A549 (cell line): ENCODE measurements around the gene BABAM1. TPM values are rescaled to one million over a fixed set of nuclear protein-coding genes. Genes with fewer than 3 reads are reported as not detected.

ENCODE experiments used
- ATAC-seq, 2 experiments: fragments of 200-7000 bp in 1 of 2; fragments of >200 bp in 1 of 2; cut with Nextera tagmentation in 1 of 2; cut with Tn5 transposase in 1 of 2; 3 replicates each; pipeline versions ENCODE4 v1.8.0 to v1.9.1; 2018 to 2020; ENCODE audit warnings: mild to moderate bottlenecking in 1 of 2, moderate library complexity in 1 of 2
- CTCF ChIA-PET: fragments of 300-600 bp; sonication (Branson Sonifier 250); formaldehyde crosslinking; extraction: SDS; loops from one replicate; lab custom pipeline; 2021; ENCODE audit warnings: antibody characterized with exemption, inconsistent platforms; lab: Yijun Ruan, JAX
- POLR2A ChIA-PET: fragments of 350-600 bp; formaldehyde crosslinking; extraction: SDS; loops from one replicate; lab custom pipeline; 2021; ENCODE audit warnings: antibody characterized with exemption, inconsistent platforms; lab: Yijun Ruan, JAX
- DNase-seq, 2 experiments: peaks; one replicate each; pipeline versions ENCODE4 v3.0.0 to v3.0.0-alpha.2; 2011 to 2016; ENCODE audit warnings: low read depth in 1 of 2, low spot score in 1 of 2
- FAIRE-seq: peaks from 2 replicates; lab custom pipeline; 2011; peaks lifted over from hg19 to GRCh38; lab: Jason Lieb, UNC
- H3K27ac ChIP-seq, 2 experiments: fragments of >200 bp; sonication (Bioruptor Twin); formaldehyde crosslinking; 3 replicates each; pipeline ENCODE4 v1.5.1; 2016 to 2017
- H3K4me1 ChIP-seq: fragments of >200 bp; sonication (Bioruptor Twin); formaldehyde crosslinking; 3 replicates; pipeline ENCODE4 v1.6.1; 2016
- H3K4me2 ChIP-seq: fragments of >200 bp; sonication (Bioruptor Twin); formaldehyde crosslinking; 3 replicates; pipeline ENCODE4 v1.6.1; 2016
- H3K4me3 ChIP-seq: fragments of >200 bp; sonication (Bioruptor Twin); formaldehyde crosslinking; 3 replicates; pipeline ENCODE4 v1.5.1; 2016
- H3K9me3 ChIP-seq: fragments of >200 bp; sonication (Bioruptor Twin); formaldehyde crosslinking; 3 replicates; pipeline ENCODE4 v1.6.1; 2016
- BHLHE40 ChIP-seq: IDR thresholded peaks from 2 replicates; pipeline ENCODE4 v1.6.1; 2012; ENCODE audit warnings: low read depth, low read length, inconsistent platforms
- CBX8 ChIP-seq: fragments of 200-600 bp; sonication (generic); IDR thresholded peaks from 2 replicates; pipeline ENCODE4 v1.6.1; 2016
- CHD2 ChIP-seq: fragments of 150-350 bp; IDR thresholded peaks from 2 replicates; pipeline ENCODE4 v1.6.1; 2014; ENCODE audit warnings: low read length; ENCODE audit not compliant: partially characterized antibody
- EHF ChIP-seq: fragments of 250-450 bp; sonication (Bioruptor Pico); IDR thresholded peaks from 2 replicates; pipeline ENCODE4 v1.5.0; 2020; ENCODE audit warnings: mild to moderate bottlenecking
- ELK1 ChIP-seq: fragments of 150-350 bp; IDR thresholded peaks from 2 replicates; pipeline ENCODE4 v1.6.1; 2014; ENCODE audit warnings: low read depth, mild to moderate bottlenecking, low read length
- EP300 ChIP-seq, 2 experiments: fragments of >200 bp; sonication (Bioruptor Twin); formaldehyde crosslinking; IDR thresholded peaks; 2 replicates in 1 of 2; 3 replicates in 1 of 2; pipeline ENCODE4 v1.6.1; 2016 to 2017
- FOSB ChIP-seq: fragments of 250-450 bp; sonication (Bioruptor Pico); IDR thresholded peaks from 2 replicates; pipeline ENCODE4 v1.5.0; 2020; ENCODE audit warnings: mild to moderate bottlenecking, moderate library complexity
- FOXS1 ChIP-seq: fragments of 250-450 bp; sonication (Bioruptor Pico); IDR thresholded peaks from 2 replicates; pipeline ENCODE4 v1.5.0; 2020; ENCODE audit warnings: mild to moderate bottlenecking, moderate library complexity
- HDAC2 ChIP-seq: fragments of 200-600 bp; sonication (generic); IDR thresholded peaks from 2 replicates; pipeline ENCODE4 v1.6.1; 2016
- HES2 ChIP-seq: fragments of >200 bp; sonication (Bioruptor Twin); formaldehyde crosslinking; IDR thresholded peaks from 2 replicates; pipeline ENCODE4 v1.6.1; 2016
- HEYL ChIP-seq: fragments of 250-450 bp; sonication (Bioruptor Pico); IDR thresholded peaks from 2 replicates; pipeline ENCODE4 v1.8.0; 2021; ENCODE audit warnings: mild to moderate bottlenecking, moderate library complexity
- HMGXB4 ChIP-seq: fragments of 250-450 bp; sonication (Bioruptor Pico); IDR thresholded peaks from 2 replicates; pipeline ENCODE4 v1.5.0; 2021; ENCODE audit warnings: mild to moderate bottlenecking, moderate library complexity, borderline replicate concordance
- HOXB13 ChIP-seq: fragments of 250-450 bp; sonication (Bioruptor Pico); IDR thresholded peaks from 2 replicates; pipeline ENCODE4 v1.5.0; 2020; ENCODE audit warnings: low read depth, mild to moderate bottlenecking, moderate library complexity
- JUN ChIP-seq, 2 experiments: fragments of >200 bp; sonication (Bioruptor Twin); formaldehyde crosslinking; IDR thresholded peaks; 2 replicates in 1 of 2; 3 replicates in 1 of 2; pipeline ENCODE4 v1.6.1; 2016 to 2017
- JUNB ChIP-seq: fragments of >200 bp; sonication (Bioruptor Twin); formaldehyde crosslinking; IDR thresholded peaks from 2 replicates; pipeline ENCODE4 v1.6.1; 2016
- KDM5A ChIP-seq: fragments of 200-600 bp; sonication (generic); IDR thresholded peaks from 2 replicates; pipeline ENCODE4 v1.6.1; 2016; ENCODE audit warnings: antibody characterized with exemption, mild to moderate bottlenecking
- MAFK ChIP-seq: fragments of 450-650 bp; IDR thresholded peaks from 2 replicates; pipeline ENCODE4 v1.6.1; 2014; ENCODE audit not compliant: partially characterized antibody
- PBX3 ChIP-seq: IDR thresholded peaks from 2 replicates; pipeline ENCODE4 v1.6.1; 2012
- PHF8 ChIP-seq: fragments of 200-600 bp; sonication (generic); IDR thresholded peaks from 2 replicates; pipeline ENCODE4 v1.6.1; 2016; ENCODE audit warnings: low read depth, mild to moderate bottlenecking, antibody characterized with exemption, moderate library complexity, borderline replicate concordance
- SMC3 ChIP-seq: fragments of >200 bp; sonication (Bioruptor Twin); formaldehyde crosslinking; IDR thresholded peaks from 3 replicates; pipeline ENCODE4 v1.6.1; 2018; ENCODE audit warnings: inconsistent platforms
- SREBF2 ChIP-seq: fragments of 450-650 bp; IDR thresholded peaks from 2 replicates; pipeline ENCODE4 v1.6.1; 2014; ENCODE audit warnings: mild to moderate bottlenecking, moderate library complexity
- TP53 ChIP-seq: fragments of 250-450 bp; sonication (Bioruptor Pico); IDR thresholded peaks from 2 replicates; pipeline ENCODE4 v1.5.0; 2021; ENCODE audit warnings: mild to moderate bottlenecking, moderate library complexity
- ZFP36 ChIP-seq: fragments of 450-650 bp; IDR thresholded peaks from 2 replicates; pipeline ENCODE4 v1.6.1; 2014; ENCODE audit warnings: borderline replicate concordance; ENCODE audit not compliant: partially characterized antibody
- ZSCAN20 ChIP-seq: fragments of 250-450 bp; sonication (Bioruptor Pico); IDR thresholded peaks from 2 replicates; pipeline ENCODE4 v1.8.0; 2022; ENCODE audit warnings: mild to moderate bottlenecking, moderate library complexity
- WGBS: methylation state at CpG from one replicate; pipeline ENCODE4 v1.1.6; 2017; ENCODE audit errors: missing lambda C conversion rate; 5-methylcytosine and 5-hydroxymethylcytosine counted together
- polyA plus RNA-seq, 4 experiments: library from polyadenylated mRNA; depleted of rRNA in 3 of 4; stranded (reverse); fragments of >200 nt; fragmentation: RNase III in 1 of 4; extraction: RNeasy Plus Mini Kit Qiagen cat#74134 plus additional on column Dnase treatment in 1 of 4; gene quantifications; 2 replicates in 3 of 4; 3 replicates in 1 of 4; pipeline ENCODE4 v1.2.3, GENCODE V29; 2011 to 2017

BABAM1 gene
- polyA plus RNA-seq, 2 of the 4 experiments (the other 2 are of a cell fraction), result 56.0 to 67.6 TPM

- no peak overlapping the region for H3K4me3 ChIP-seq
- ChIA-PET POLR2A (no interaction called here), CTCF (no interaction called here)
- 87% methylated on average over 9 of the region's 10 CpGs for whole genome bisulfite sequencing
- peaks cover 2% of the 10 kb centered on the region; the same call in 2 of the 3 replicates for H3K4me1 ChIP-seq
- no peak for DNase-seq
- H3K4me2 ChIP-seq, result no peak overlapping the region
- no peak for TF ChIP-seq SREBF2
- no peak for TF ChIP-seq ZFP36
- no peak for TF ChIP-seq PHF8
- no peak for ATAC-seq
- no peak for FAIRE-seq
- no peaks in the 10 kb centered on the region for H3K9me3 ChIP-seq
- no peak overlapping the region for H3K27ac ChIP-seq
These were observed 55.6 kb downstream of the BABAM1 start for GRCh38 chr19:17322854-17323253.

- H3K4me3 ChIP-seq, result no peak overlapping the region
- no peak for TF ChIP-seq TP53 (CRISPR knock-in tag)
- no peak for TF ChIP-seq CHD2
- no peak for TF ChIP-seq EHF (CRISPR knock-in tag)
- TF ChIP-seq ZSCAN20 (CRISPR knock-in tag), result no peak
- no peak for TF ChIP-seq ZFP36
- TF ChIP-seq JUNB, result no peak
- TF ChIP-seq HES2, result no peak
- TF ChIP-seq HMGXB4, result no peak
- TF ChIP-seq, all 56 proteins: peak for 0
- no peak overlapping the region for H3K27ac ChIP-seq
- ATAC-seq (no peak), FAIRE-seq (no peak), DNase-seq (no peak)
- H3K4me1 ChIP-seq, result no peaks in the 10 kb centered on the region
- WGBS, result 87% methylated on average over 11 of the region's 56 CpGs
- no peak overlapping the region for H3K4me2 ChIP-seq
- POLR2A ChIA-PET, result no interaction called here
- CTCF ChIA-PET, result no interaction called here
- H3K9me3 ChIP-seq, result no peaks in the 10 kb centered on the region
These were observed 56.2 kb downstream of the BABAM1 start for GRCh38 chr19:17323300-17323963.

- no peak for FAIRE-seq
- no peak for DNase-seq
- no peak for ATAC-seq
- Histone ChIP-seq H3K4me3 (no peak overlapping the region), H3K9me3 (no peaks in the 10 kb centered on the region), H3K27ac (no peak overlapping the region), H3K4me1 (no peaks in the 10 kb centered on the region), H3K4me2 (no peak overlapping the region)
- CTCF ChIA-PET, result no interaction called here
- WGBS, result 80% methylated on average over 6 of the region's 7 CpGs
- no peak for TF ChIP-seq MAFK
- TF ChIP-seq ZSCAN20 (CRISPR knock-in tag), result no peak
- no peak for TF ChIP-seq CBX8
- no peak for TF ChIP-seq HOXB13 (CRISPR knock-in tag)
- no peak for TF ChIP-seq SREBF2
- no peak for TF ChIP-seq HDAC2
- no peak for TF ChIP-seq KDM5A
- TF ChIP-seq FOSB (CRISPR knock-in tag), result no peak
- no peak for TF ChIP-seq HMGXB4
- no peak for TF ChIP-seq EP300 (IDR thresholded peaks at IDR 0.05)
- TF ChIP-seq PBX3, result no peak
- no peak for TF ChIP-seq SMC3
- TF ChIP-seq HEYL (CRISPR knock-in tag), result no peak
- TF ChIP-seq ELK1, result no peak
- no peak for TF ChIP-seq BHLHE40
- TF ChIP-seq HES2, result no peak
- TF ChIP-seq TP53 (CRISPR knock-in tag), result no peak
- TF ChIP-seq FOXS1, result no peak
- TF ChIP-seq JUN (IDR thresholded peaks at IDR 0.05), result no peak
- POLR2A ChIA-PET, result no interaction called here
These were observed 56.7 kb downstream of the BABAM1 start for GRCh38 chr19:17323964-17324332.
